Retinal pigment epithelial cell (primary cell): ENCODE data around the gene RBM23.

Experiments used
- DNase-seq: peaks from one replicate; pipeline ENCODE4 v3.0.0-alpha.2; 2010; ENCODE audit warnings: low read depth
- H3K4me3 ChIP-seq: 2 replicates; pipeline ENCODE4 v1.5.1; 2011; ENCODE audit warnings: mild to moderate bottlenecking, low read length, control low read depth, moderate library complexity
- TF ChIP-seq, protein P1 (sequence below): conservative IDR thresholded peaks from 2 replicates; pipeline ENCODE4 v1.5.1; 2011; ENCODE audit warnings: low read depth, low read length, control low read depth, inconsistent platforms

The RBM23 gene

DNA sequence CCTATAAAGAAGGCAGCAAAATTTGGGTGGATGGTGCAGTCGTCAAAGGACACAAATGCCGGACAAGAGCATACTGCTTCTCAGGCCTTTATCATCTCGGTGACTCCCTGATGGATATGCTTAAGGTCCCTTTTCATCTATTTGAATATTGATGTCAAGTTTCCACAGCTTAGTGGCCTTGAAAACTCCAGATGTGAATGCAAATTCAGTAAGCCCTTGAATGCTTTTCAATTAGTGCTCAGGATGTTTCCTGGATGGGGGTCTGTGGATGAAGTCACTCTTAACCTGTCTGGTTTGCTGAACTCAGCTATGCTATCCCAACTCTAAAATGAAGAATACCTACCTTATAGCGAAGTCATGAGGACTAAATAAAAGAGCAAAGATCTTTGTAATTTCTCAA is 25.2 kb downstream of the RBM23 start:
- H3K4me3 ChIP-seq: no peak overlapping the region
- no peak for DNase-seq
- TF ChIP-seq, protein P1, sequence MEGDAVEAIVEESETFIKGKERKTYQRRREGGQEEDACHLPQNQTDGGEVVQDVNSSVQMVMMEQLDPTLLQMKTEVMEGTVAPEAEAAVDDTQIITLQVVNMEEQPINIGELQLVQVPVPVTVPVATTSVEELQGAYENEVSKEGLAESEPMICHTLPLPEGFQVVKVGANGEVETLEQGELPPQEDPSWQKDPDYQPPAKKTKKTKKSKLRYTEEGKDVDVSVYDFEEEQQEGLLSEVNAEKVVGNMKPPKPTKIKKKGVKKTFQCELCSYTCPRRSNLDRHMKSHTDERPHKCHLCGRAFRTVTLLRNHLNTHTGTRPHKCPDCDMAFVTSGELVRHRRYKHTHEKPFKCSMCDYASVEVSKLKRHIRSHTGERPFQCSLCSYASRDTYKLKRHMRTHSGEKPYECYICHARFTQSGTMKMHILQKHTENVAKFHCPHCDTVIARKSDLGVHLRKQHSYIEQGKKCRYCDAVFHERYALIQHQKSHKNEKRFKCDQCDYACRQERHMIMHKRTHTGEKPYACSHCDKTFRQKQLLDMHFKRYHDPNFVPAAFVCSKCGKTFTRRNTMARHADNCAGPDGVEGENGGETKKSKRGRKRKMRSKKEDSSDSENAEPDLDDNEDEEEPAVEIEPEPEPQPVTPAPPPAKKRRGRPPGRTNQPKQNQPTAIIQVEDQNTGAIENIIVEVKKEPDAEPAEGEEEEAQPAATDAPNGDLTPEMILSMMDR: no peak

DNA sequence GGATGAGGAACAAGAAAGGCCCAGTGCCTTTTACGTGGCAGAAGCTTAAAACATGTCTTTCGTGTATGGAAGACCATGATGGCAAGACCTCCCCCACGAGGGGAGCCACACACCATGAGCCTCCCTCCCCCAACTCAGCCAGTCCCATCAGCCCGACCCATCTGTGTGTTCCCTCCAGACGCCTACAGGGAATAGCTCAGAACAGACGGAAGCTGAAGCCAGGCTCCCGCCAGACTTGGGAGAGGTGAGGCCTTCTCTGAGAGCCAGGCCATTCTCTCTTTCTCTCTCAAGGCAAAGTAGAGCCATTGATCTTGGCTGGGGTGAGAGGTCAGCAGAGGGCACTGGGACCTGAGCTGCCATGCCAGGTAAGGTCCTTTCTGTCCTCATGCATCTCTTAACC is 26.5 kb downstream of the RBM23 start:
- no peak for DNase-seq
- TF ChIP-seq, protein P1: no peak
- no peak overlapping the region for H3K4me3 ChIP-seq

DNA sequence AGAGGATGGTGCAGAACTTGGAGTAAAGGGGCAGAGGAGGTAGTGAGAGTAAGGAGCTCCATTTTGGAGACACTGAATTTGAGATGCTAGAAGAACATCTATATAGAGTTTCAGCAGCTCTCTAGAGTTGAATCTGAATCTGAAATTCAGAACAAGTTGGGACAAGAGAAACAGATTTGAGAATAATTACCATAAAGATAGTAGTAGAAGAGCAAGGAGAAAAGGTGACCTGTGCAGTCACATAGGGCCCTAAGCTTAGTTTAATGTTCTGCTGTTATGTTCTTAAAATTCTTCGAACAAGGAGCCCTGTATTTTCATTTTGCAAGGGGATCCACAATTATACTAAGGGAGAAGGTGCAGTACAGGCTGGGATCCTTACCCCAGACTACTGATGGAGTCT is 28.5 kb downstream of the RBM23 start:
- DNase-seq: no peak
- H3K4me3 ChIP-seq: no peak overlapping the region
- TF ChIP-seq, protein P1: no peak

DNA sequence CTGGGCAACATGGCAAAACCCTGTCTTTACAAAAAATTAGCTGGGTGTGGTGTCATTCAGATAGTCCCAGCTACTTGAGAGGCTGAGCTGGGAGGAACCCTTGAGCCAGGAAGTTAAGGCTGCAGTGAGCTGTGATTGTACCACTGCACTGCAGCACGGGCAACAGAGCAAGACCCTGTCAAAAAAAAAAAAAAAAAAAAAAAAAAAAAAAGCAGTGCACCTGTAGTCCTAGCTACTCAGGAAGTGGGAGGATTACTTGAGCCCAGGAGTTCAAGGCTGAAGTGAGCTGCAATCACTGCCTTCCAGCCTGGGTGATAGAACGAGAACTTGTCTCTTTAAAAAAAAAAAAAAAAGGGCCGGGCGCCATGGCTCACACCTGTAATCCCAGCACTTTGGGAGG is 30.3 kb downstream of the RBM23 start:
- TF ChIP-seq, protein P1: no peak
- no peak overlapping the region for H3K4me3 ChIP-seq
- DNase-seq: no peak

DNA sequence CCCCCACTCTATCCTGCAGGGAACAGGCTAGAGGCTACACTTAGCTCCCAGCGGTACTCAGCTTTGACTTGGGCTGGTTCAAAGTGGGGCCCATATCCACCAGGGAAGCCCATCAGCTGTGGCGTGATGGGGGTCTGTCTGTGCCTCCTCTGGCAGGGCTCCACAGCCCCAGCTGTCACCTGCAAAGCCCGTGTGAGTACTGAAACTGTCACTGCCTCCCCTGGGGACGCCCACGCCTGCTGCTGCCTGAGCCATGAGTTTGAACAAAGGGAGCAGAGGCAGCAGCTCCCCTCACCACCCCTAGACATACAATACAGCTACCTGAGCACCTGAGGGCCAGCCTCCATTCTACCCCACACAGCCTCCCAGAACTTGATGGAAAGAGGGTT is 31.0 kb downstream of the RBM23 start:
- TF ChIP-seq, protein P1: no peak
- H3K4me3 ChIP-seq: peak overlapping the region; percentile 67
- no peak for DNase-seq

DNA sequence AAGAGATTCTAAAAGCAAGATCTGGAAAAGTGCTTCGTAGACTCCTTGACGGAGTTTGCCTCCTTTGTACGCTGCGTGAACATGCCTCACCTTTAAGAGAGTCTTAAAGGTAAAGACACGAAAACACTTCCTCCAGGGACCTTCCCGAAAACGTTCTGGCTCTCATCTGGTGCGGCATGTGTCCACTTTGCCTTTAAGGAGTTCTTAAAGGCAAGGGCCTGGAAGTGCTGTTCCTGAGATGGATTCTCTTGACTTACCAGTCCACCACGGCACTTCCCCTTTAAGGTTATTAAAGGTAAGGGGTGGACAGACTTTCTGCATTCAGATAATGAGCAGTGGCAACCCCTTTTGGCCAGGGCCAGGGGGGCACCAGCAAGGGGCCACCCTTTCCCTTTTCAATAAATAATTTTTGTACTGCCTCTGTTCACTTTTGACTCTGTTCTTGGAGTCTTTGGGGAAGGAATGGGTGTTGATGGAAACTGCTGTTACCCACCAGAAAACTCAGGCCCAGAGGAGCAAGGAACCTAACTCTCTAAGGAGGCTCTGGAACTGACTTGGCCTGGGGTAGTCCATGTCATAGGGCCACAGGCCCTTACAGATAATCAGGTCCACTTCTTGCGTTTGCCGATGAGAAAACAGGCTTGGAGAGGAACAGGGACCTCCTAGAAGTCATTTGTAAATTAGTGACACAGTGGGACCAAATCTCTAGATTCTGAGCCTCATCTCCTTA is 31.5 kb downstream of the RBM23 start:
- TF ChIP-seq, protein P1: no peak
- peak; percentile 88 for DNase-seq
- peak overlapping the region; percentile 67 for H3K4me3 ChIP-seq

DNA sequence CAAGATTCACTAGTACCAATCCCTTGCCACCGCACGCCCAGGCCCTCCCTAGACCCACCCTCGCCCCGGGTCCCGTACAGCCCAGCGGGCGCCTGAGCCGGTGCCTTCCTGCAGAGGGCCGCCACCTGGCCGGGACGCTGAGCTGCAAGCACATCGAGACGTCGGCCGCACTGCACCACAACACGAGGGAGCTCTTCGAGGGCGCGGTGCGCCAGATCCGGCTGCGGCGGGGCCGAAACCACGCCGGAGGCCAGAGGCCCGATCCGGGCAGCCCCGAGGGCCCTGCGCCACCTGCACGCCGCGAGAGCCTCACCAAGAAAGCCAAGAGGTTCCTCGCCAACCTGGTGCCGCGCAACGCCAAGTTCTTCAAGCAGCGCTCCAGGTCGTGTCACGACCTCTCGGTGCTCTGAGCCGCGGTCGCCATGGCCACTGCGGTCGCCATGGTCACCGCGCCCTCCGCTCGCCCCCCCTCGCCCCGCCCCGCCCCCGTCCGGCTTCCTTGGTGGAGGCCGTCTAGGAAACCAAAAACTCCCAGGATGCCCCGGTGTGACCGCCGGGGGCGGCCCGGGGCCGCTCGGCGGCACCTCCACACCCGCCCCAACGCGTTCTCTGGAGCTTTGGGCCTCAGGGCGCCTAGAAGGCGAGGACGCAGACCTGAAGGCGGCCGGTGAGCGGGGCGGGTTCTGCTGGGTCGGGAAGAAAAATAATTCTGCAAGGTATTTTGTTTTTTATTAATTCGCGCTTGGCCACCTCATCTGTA is 32.3 kb downstream of the RBM23 start:
- peak; percentile 28 for DNase-seq
- peak overlapping the region; percentile 67 for H3K4me3 ChIP-seq
- TF ChIP-seq, protein P1: peak; percentile 24
